ENCODE measurements around the gene NEU2.

The NEU2 gene

GRCh38 chr2:233039212-233039845, 6.9 kb downstream of the NEU2 start:
- no peaks in the 10 kb centered on the region for H3K36me3 ChIP-seq (ENCODE audit: insufficient read depth, low read length)
- no peaks in the 10 kb centered on the region for H3K9me3 ChIP-seq (ENCODE audit: insufficient read depth, low read depth, low read length)
- H3K4me1 ChIP-seq (ENCODE audit: insufficient read depth, low read length): no peaks in the 10 kb centered on the region
- no peak overlapping the region for H3K4me3 ChIP-seq (ENCODE audit: low read length)
- H3K27me3 ChIP-seq (ENCODE audit: insufficient read depth, low read length): no peaks in the 10 kb centered on the region
- WGBS: 97% methylated on average over 8 of the region's 8 CpGs
- no peak overlapping the region for H3K27ac ChIP-seq (ENCODE audit: low read depth, low read length)
- no peak overlapping the region for H3K9ac ChIP-seq (ENCODE audit: low read depth, low read length)

- no peaks in the 10 kb centered on the region for H3K9me3 ChIP-seq (ENCODE audit: insufficient read depth, low read depth, low read length)
- no peak overlapping the region for H3K9ac ChIP-seq (ENCODE audit: low read depth, low read length)
- no peaks in the 10 kb centered on the region for H3K4me1 ChIP-seq (ENCODE audit: insufficient read depth, low read length)
- no peaks in the 10 kb centered on the region for H3K36me3 ChIP-seq (ENCODE audit: insufficient read depth, low read length)
- no peaks in the 10 kb centered on the region for H3K27me3 ChIP-seq (ENCODE audit: insufficient read depth, low read length)
- H3K4me3 ChIP-seq (ENCODE audit: low read length): no peak overlapping the region
- 92% methylated on average over 9 of the region's 10 CpGs for WGBS
- H3K27ac ChIP-seq (ENCODE audit: low read depth, low read length): no peak overlapping the region
These were observed 7.5 kb downstream of the NEU2 start for GRCh38 chr2:233039846-233040530.

DNA sequence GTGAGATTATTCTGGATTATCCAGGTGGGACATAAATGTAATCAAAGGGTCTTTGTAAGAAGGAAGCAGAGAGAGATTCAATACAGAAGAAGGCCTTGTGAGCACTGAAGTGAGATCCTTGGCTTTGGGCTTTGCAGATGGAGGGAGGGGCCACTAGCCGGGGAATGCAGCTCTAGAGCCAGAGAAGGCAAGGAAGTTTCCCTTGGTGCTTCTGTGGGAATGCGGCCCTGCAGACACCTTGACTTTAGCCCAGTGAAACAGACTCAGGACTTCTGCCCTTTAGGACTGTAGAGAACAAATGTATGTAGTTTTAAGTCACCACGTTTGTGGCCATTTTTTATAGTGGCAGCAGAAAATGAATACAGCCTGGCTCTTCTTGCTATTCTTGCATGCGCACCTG, 8.1 kb downstream of the NEU2 start:
- Histone ChIP-seq H3K9ac (ENCODE audit: low read depth, low read length) (no peak overlapping the region), H3K27me3 (ENCODE audit: insufficient read depth, low read length) (no peaks in the 10 kb centered on the region), H3K36me3 (ENCODE audit: insufficient read depth, low read length) (no peaks in the 10 kb centered on the region), H3K4me1 (ENCODE audit: insufficient read depth, low read length) (no peaks in the 10 kb centered on the region), H3K27ac (ENCODE audit: low read depth, low read length) (no peak overlapping the region), H3K4me3 (ENCODE audit: low read length) (no peak overlapping the region), H3K9me3 (ENCODE audit: insufficient read depth, low read depth, low read length) (no peaks in the 10 kb centered on the region)
- WGBS: 91% methylated on average over 4 of the region's 4 CpGs

DNA sequence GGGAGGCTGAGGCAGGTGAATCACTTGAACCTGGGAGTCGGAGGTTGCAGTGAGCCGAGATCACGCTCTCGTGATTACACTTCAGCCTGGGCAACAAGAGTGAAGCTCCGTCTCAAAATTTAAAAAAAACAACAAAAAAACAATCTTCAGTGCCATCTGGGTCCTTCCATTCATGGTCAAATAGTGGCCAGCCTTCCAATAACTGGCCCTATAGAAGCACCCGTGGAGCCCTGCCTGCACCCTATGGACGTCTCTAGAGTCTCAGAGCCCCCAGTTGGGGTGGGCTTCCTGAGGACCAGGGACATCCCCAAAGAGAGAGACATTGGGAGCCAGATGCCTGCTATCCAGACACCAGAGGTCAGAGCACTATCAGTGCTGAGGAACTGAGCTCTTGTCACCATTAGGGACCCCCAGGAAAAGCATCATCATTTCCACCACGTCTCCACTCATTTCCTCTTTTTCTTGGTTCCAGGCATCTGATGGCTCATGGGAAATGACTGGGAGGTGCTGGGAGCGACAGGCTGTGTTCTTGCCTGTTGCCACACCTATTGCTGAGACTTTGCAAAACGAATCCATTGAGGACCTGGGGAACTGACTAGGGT, 9.4 kb downstream of the NEU2 start:
- whole genome bisulfite sequencing: 92% methylated on average over 10 of the region's 10 CpGs
- Histone ChIP-seq H3K27me3 (ENCODE audit: insufficient read depth, low read length) (no peaks in the 10 kb centered on the region), H3K27ac (ENCODE audit: low read depth, low read length) (no peak overlapping the region), H3K9me3 (ENCODE audit: insufficient read depth, low read depth, low read length) (no peaks in the 10 kb centered on the region), H3K36me3 (ENCODE audit: insufficient read depth, low read length) (no peaks in the 10 kb centered on the region), H3K4me3 (ENCODE audit: low read length) (no peak overlapping the region), H3K9ac (ENCODE audit: low read depth, low read length) (no peak overlapping the region), H3K4me1 (ENCODE audit: insufficient read depth, low read length) (no peaks in the 10 kb centered on the region)

DNA sequence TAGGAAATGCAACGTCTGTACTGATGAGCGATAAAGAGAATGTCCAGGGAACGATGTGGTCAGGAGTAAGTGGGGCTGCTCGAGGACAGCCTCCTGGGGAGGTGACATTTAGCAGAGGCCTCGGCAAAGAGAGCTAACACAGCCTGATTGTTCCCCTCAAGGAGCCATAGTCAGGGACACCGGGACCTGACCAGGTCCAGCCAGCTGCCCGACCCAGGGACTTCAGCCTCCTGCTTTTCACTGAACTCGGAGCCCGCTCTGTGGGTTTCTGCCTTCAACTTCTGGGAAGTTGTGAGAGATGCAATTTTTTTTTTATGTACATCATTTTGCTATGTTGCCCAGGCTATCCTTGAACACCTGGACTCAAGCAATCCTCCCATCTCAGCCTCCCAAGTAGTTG, 10.1 kb downstream of the NEU2 start:
- no peaks in the 10 kb centered on the region for H3K9me3 ChIP-seq (ENCODE audit: insufficient read depth, low read depth, low read length)
- no peaks in the 10 kb centered on the region for H3K4me1 ChIP-seq (ENCODE audit: insufficient read depth, low read length)
- 92% methylated on average over 9 of the region's 9 CpGs for WGBS
- no peak overlapping the region for H3K27ac ChIP-seq (ENCODE audit: low read depth, low read length)
- H3K9ac ChIP-seq (ENCODE audit: low read depth, low read length): no peak overlapping the region
- H3K4me3 ChIP-seq (ENCODE audit: low read length): no peak overlapping the region
- H3K36me3 ChIP-seq (ENCODE audit: insufficient read depth, low read length): no peaks in the 10 kb centered on the region
- no peaks in the 10 kb centered on the region for H3K27me3 ChIP-seq (ENCODE audit: insufficient read depth, low read length)

DNA sequence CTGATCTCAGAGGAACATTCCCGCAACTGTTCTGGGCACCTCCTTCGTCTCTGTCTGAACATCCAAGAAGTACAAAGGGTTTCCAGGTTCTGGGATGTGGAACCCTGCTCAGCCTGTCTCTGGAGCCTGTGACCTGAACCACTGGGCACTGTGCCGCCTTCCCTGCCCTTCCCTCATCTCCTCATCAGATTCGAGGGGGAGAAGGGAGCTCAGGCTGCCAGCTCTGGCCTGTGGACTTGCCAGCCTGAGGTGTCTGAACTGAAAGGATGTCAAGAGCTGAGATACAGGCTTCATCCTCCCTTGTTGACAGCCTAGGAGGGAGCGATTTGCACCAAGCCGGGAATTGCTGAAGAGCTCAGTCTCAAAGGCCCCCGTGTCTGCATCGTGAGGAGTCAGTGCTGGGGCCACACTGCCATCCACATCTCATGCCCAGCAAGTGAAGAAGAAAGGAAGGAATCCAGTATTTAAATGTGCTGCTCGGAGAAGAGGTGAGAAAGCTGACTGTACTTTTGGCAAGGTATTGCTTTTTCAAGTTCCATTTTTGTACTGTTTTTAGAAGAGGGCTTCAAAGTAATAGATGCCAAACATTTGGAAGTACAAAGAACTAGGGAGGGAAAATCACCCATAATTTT, 12.6 kb downstream of the NEU2 start:
- Histone ChIP-seq H3K36me3 (ENCODE audit: insufficient read depth, low read length) (no peaks in the 10 kb centered on the region), H3K4me1 (ENCODE audit: insufficient read depth, low read length) (peaks cover 5% of the 10 kb centered on the region), H3K27ac (ENCODE audit: low read depth, low read length) (no peak overlapping the region), H3K27me3 (ENCODE audit: insufficient read depth, low read length) (no peaks in the 10 kb centered on the region), H3K4me3 (ENCODE audit: low read length) (no peak overlapping the region), H3K9ac (ENCODE audit: low read depth, low read length) (no peak overlapping the region), H3K9me3 (ENCODE audit: insufficient read depth, low read depth, low read length) (no peaks in the 10 kb centered on the region)
- 95% methylated on average over 9 of the region's 9 CpGs for WGBS

GRCh38 chr2:233047206-233047605, 14.7 kb downstream of the NEU2 start:
- Histone ChIP-seq H3K9ac (ENCODE audit: low read depth, low read length) (no peak overlapping the region), H3K27me3 (ENCODE audit: insufficient read depth, low read length) (no peaks in the 10 kb centered on the region), H3K36me3 (ENCODE audit: insufficient read depth, low read length) (no peaks in the 10 kb centered on the region), H3K9me3 (ENCODE audit: insufficient read depth, low read depth, low read length) (no peaks in the 10 kb centered on the region), H3K4me3 (ENCODE audit: low read length) (no peak overlapping the region), H3K27ac (ENCODE audit: low read depth, low read length) (no peak overlapping the region), H3K4me1 (ENCODE audit: insufficient read depth, low read length) (peaks cover 20% of the 10 kb centered on the region)
- WGBS: 94% methylated on average over 3 of the region's 3 CpGs

GRCh38 chr2:233047667-233048066, 15.2 kb downstream of the NEU2 start:
- Histone ChIP-seq H3K4me3 (ENCODE audit: low read length) (no peak overlapping the region), H3K27me3 (ENCODE audit: insufficient read depth, low read length) (no peaks in the 10 kb centered on the region), H3K9me3 (ENCODE audit: insufficient read depth, low read depth, low read length) (no peaks in the 10 kb centered on the region), H3K36me3 (ENCODE audit: insufficient read depth, low read length) (no peaks in the 10 kb centered on the region), H3K4me1 (ENCODE audit: insufficient read depth, low read length) (peaks cover 23% of the 10 kb centered on the region), H3K27ac (ENCODE audit: low read depth, low read length) (no peak overlapping the region), H3K9ac (ENCODE audit: low read depth, low read length) (no peak overlapping the region)
- 86% methylated on average over 9 of the region's 9 CpGs for WGBS

DNA sequence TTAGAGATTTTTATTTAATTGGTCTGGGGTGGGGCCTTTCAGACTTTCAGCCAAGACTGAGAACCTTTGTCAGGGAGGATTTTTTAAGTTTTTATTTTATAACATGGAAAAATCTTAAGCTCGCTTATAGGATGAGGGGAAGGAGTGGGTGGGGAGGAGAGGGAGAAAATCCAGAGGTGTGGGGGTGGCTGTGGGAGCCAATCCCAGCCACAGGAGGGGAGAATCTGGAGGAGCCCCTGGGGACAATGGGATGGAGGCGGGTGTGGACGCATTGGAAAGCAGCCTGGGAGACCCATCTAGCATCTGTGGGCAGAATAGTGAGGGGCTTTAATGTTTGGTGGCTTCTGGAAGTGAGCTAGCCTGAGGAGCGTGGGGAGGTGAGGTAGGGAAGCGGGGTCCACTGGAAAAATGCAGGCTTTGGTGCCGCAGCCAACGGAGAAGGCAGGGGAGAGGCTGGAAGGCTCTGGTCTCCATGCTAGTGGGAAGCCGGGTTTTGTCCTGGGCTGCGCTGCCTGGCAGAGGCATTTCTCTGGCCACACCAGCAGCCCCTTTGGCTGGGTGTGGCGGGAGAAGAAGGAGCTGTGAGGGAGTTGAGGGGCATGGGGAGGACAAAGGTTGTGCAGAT, 16.2 kb downstream of the NEU2 start:
- Histone ChIP-seq H3K27ac (ENCODE audit: low read depth, low read length) (no peak overlapping the region), H3K9me3 (ENCODE audit: insufficient read depth, low read depth, low read length) (no peaks in the 10 kb centered on the region), H3K9ac (ENCODE audit: low read depth, low read length) (no peak overlapping the region), H3K27me3 (ENCODE audit: insufficient read depth, low read length) (peaks cover 3% of the 10 kb centered on the region; the same call in 1 of the 2 replicates), H3K36me3 (ENCODE audit: insufficient read depth, low read length) (no peaks in the 10 kb centered on the region), H3K4me1 (ENCODE audit: insufficient read depth, low read length) (peaks cover 23% of the 10 kb centered on the region), H3K4me3 (ENCODE audit: low read length) (no peak overlapping the region)
- WGBS: 90% methylated on average over 10 of the region's 10 CpGs

GRCh38 chr2:233049194-233049761, 16.8 kb downstream of the NEU2 start:
- Histone ChIP-seq H3K9me3 (ENCODE audit: insufficient read depth, low read depth, low read length) (no peaks in the 10 kb centered on the region), H3K27me3 (ENCODE audit: insufficient read depth, low read length) (peaks cover 8% of the 10 kb centered on the region; the same call in 1 of the 2 replicates), H3K27ac (ENCODE audit: low read depth, low read length) (no peak overlapping the region), H3K4me1 (ENCODE audit: insufficient read depth, low read length) (peaks cover 26% of the 10 kb centered on the region), H3K36me3 (ENCODE audit: insufficient read depth, low read length) (no peaks in the 10 kb centered on the region), H3K4me3 (ENCODE audit: low read length) (no peak overlapping the region), H3K9ac (ENCODE audit: low read depth, low read length) (no peak overlapping the region)
- WGBS: 61% methylated on average over 3 of the region's 4 CpGs

Data from HUES64 (cell line).